VCaP (cell line): ENCODE data around the gene PCSK4.
A peak's percentile ranks its signal among the peaks of the same experiment; 100 is the strongest.
"Not testable (repeated sequence)": the region's sequence is repeated elsewhere in the genome, so short reads cannot be mapped to it uniquely, and the experiment has no call there.

Experiments
- H3K27ac ChIP-seq: fragments of 450-650 bp; 2 replicates; pipeline ENCODE4 v1.5.1; 2017
- TF ChIP-seq, protein P1 (sequence below): fragments of 450-650 bp; conservative IDR thresholded peaks from 2 replicates; pipeline ENCODE4 v1.5.1; 2017; ENCODE audit warnings: mild to moderate bottlenecking, moderate library complexity

Gene PCSK4

DNA sequence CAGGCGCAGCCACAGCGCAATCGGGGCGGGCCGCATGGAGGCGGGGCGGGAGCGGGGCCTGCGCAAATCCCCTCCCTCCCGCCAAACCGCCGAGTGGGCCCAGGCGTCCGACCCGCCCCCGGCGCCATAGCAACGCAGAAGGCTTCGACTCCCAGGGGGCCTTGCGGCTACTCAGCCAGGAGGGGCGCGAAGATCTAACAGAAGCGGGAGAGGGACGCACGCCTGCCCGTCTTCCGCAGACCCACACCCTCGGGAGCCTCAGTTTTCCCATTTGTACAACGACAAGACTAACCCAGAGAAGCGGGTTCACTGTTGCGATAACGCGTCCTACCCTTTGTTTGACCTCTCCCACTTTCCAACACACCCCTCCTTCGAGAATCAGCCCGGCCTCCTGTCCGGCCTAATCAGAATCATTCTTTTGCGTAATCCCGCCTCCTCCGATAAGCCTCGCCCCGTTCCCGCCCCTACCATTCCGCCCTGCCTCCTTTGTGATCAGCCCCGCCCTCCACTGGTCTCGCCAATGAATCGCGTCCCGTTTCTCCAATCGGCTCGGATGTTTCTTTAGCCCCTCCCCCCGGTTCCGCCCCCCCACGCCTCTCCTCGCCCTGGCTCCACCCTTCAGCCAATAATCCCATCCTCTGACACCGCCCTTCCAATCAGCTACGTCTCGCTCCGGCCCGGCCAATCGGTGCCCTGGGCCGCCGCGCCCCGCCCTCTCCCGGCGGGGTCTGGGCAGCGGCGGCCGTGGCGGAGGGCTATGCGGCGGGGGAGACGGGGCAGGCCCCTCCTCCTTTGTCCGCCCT lies at the start of gene PCSK4:
PCSK4 (minus strand) TSS at position 40 of the 803 bp plus-strand sequence; CDS start at position 36, 4 bp downstream.
- peak within 1 kb of the TSS; percentile 75 for H3K27ac ChIP-seq
- TF ChIP-seq, protein P1, sequence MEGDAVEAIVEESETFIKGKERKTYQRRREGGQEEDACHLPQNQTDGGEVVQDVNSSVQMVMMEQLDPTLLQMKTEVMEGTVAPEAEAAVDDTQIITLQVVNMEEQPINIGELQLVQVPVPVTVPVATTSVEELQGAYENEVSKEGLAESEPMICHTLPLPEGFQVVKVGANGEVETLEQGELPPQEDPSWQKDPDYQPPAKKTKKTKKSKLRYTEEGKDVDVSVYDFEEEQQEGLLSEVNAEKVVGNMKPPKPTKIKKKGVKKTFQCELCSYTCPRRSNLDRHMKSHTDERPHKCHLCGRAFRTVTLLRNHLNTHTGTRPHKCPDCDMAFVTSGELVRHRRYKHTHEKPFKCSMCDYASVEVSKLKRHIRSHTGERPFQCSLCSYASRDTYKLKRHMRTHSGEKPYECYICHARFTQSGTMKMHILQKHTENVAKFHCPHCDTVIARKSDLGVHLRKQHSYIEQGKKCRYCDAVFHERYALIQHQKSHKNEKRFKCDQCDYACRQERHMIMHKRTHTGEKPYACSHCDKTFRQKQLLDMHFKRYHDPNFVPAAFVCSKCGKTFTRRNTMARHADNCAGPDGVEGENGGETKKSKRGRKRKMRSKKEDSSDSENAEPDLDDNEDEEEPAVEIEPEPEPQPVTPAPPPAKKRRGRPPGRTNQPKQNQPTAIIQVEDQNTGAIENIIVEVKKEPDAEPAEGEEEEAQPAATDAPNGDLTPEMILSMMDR = no peak

DNA sequence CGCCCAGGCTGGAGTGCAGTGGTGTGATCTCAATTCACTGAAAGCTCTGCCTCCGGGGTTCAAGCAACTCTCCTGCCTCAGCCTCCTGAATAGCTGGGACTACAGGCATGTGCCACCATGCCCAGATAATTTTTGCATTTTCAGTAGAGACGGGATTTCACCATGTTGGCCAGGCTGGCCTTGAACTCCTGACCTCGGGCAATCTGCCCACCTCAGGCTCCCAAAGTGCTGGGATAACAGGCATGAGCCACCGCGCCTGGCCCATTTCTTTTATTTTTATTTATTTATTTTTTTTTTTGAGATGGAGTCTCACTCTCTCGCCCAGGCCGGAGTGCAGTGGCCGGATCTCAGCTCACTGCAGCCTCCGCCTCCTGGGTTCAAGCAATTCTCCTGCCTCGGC lies 49.6 kb upstream of the PCSK4 start:
- H3K27ac ChIP-seq = not testable (repeated sequence)

GRCh38 chr19:1538978-1539377 lies 48.8 kb upstream of the PCSK4 start:
- TF ChIP-seq, protein P1 = no peak
- H3K27ac ChIP-seq = no peak overlapping the region

DNA sequence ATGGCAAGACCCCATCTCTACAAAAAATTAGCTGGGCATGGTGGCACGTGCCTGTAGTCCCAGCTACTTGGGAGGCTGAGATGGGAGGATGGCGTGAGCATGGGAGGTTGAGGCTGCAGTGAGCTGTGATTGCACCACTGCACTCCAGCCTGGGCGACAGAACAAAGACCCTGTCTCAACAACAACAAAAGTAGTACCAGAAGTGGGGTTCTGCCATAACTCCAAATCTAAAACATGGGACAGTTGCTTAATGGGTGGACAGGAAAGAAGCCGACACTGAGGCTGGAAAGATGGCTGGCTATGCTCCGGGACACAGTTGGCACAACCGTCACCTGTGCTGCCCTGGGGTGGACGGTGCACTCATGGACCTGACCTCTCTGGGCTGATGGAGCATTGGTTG lies 45.5 kb upstream of the PCSK4 start:
- H3K27ac ChIP-seq = not testable (repeated sequence)

GRCh38 chr19:1534972-1535371 lies 44.8 kb upstream of the PCSK4 start:
- TF ChIP-seq, protein P1 = no peak
- H3K27ac ChIP-seq = no peak overlapping the region

- TF ChIP-seq, protein P1 = no peak
Measured at GRCh38 chr19:1533510-1534150, 43.5 kb upstream of the PCSK4 start.

GRCh38 chr19:1532003-1532402 lies 41.9 kb upstream of the PCSK4 start:
- H3K27ac ChIP-seq = no peak overlapping the region
- TF ChIP-seq, protein P1 = no peak

More at GRCh38 chr19:1533510-1534150, 43.5 kb upstream of the PCSK4 start:
- H3K27ac ChIP-seq = no peak overlapping the region

DNA sequence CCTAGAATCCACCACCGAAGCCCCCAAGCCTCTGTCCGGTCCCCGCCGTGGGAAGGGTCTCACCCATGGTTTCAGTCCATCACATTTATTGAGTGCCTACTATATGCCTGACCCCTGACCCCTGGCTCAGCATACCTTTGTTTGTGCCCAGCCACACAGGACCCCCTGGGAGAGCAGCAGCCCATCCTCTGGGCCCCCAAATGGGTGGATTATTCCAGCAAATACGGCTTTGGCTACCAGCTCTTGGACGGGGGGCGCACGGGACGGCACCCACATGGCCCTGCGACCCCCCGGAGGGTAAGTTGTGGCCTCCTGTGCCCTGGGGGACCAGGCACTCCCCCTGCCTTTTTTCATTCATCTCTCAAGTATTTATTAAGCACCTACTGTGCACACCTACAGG lies 41.4 kb upstream of the PCSK4 start:
- TF ChIP-seq, protein P1 = no peak

DNA sequence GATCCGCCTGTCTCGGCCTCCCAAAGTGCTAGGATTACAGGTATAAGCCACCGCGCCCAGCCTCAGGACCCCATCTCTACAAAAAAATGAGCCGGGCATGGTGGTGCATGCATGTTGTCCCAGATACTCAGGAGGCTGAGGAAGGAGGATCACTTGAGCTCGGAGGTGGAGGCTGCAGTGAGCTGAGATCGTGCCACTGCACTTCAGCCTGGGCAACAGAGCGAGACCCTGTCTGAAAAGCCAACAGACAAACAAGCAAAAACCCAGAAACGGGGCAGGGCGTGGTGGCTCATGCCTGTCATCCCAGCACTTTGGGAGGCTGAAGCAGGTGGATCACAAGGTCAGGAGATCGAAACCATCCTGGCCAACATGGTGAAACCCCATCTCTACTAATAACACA lies 40.7 kb upstream of the PCSK4 start:
- not testable (repeated sequence) for H3K27ac ChIP-seq

More for the DNA sequence above, 41.4 kb upstream of the PCSK4 start:
- H3K27ac ChIP-seq = no peak overlapping the region
